H54 (cell line): ENCODE results near the gene CD82.
"Not testable (repeated sequence)": the region's sequence is repeated elsewhere in the genome, so short reads cannot be mapped to it uniquely, and the experiment has no call there.

Experiments used
- DNase-seq: peaks from one replicate; pipeline ENCODE4 v3.0.0; 2011; ENCODE audit warnings: low spot score, mixed read lengths; ENCODE audit not compliant: insufficient read length
- FAIRE-seq: peaks from 3 replicates; lab custom pipeline; 2011; peaks lifted over from hg19 to GRCh38; lab: Jason Lieb, UNC
- POLR2A ChIP-seq: IDR thresholded peaks from 2 replicates; pipeline ENCODE4 v1.6.1; 2011; ENCODE audit warnings: low read depth, mild to moderate bottlenecking, low read length

CD82 gene

DNA sequence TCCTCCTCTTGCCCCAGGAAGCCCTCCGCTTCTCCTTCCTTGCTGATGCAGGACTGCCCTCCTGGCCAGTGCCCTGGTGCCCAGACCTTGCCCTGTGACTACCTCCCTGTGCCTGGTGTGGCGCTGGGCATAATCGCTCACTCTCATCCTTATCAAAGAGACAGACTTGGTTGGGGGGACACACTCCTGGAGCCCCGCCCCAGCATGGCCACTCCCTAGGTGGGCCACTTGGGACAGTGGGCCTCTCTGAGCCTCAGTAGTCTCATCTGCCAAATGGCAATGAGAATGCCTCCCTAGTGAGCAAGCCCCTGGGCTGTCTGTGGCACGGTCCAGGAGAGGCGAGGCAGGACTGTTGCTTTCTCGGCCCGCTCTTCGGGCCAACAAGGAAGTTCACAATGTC lies 88.6 kb downstream of the CD82 start:
- no peak for TF ChIP-seq POLR2A
- DNase-seq, result no peak
- FAIRE-seq, result no peak

GRCh38 chr11:44654596-44654995 lies 89.1 kb downstream of the CD82 start:
- DNase-seq, result no peak
- no peak for FAIRE-seq

GRCh38 chr11:44657836-44658505 lies 92.5 kb downstream of the CD82 start:
- no peak for TF ChIP-seq POLR2A
- no peak for DNase-seq
- FAIRE-seq, result no peak

More at GRCh38 chr11:44654596-44654995, 89.1 kb downstream of the CD82 start:
- TF ChIP-seq POLR2A, result no peak

- no peak for TF ChIP-seq POLR2A
- no peak for DNase-seq
- FAIRE-seq, result no peak
Observed at GRCh38 chr11:44658506-44658850, 93.0 kb downstream of the CD82 start.

DNA sequence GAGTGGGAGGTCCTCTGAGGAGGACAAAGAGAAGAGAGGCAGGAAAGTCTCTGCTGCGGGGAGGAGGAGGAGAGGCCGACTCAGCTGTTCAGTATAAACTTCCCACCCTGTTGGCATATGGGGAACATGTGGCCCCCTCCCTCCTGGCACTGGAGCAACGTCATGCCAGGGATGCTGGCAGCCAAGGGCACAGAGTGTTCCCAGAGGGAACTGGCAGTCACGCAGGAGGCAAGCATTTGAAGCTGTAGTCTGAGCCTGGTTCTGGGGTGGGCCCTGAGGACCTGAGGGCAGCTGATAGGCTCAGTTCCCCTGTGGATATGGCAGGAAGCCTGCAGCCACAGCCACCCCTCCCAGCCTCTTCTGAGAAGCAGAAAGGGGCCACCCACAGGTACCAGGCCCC lies 94.2 kb downstream of the CD82 start:
- DNase-seq (no peak), FAIRE-seq (no peak)
- TF ChIP-seq POLR2A, result no peak

DNA sequence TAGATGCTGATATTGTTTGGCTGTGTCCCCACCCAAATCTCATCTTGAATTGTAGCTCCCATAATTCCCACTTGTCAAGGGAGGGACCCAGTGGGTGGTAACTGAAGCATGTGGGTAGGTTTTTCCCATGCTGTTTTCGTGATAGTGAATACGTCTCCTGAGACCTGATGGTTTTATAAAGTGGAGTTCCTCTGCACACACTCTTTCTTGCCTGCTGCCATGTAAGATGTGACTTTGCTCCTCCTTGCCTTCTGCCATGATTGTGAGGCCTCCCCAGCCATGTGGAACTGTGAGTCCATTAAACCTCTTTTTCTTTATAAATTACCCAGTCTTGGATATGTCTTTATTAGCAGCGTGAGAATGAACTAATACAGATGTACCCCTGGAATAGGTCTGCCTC lies 95.1 kb downstream of the CD82 start:
- DNase-seq, FAIRE-seq: not testable (repeated sequence)

DNA sequence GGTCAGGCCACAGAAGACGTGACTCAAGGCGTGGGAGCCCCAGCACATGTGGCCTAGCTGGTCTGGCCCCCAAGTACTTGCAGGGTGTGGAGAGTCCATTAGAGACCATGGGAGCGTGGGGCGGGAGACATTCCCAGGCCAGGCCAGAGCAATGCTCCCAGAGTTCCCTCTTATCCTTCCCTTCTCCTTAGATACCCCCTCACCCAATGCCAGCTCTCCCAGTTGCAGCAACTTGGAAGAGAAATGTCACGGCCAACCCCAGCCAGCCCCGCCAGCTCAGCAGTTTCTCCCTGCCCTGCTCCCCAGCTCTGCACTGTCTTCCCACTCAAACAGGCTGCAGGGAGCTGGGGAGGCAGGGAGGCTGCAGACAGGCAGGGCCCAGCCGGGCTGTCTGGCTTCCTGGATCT lies 95.9 kb downstream of the CD82 start:
- DNase-seq (no peak), FAIRE-seq (no peak)
- no peak for TF ChIP-seq POLR2A
